Stomach smooth muscle (tissue), 2 donors: ENCODE measurements around the gene TBR1.
A peak's percentile ranks its signal among the peaks of the same experiment; 100 is the strongest.

ENCODE experiments used
- H3K27ac ChIP-seq: one replicate; pipeline ENCODE4 v1.7.0; 2013; ENCODE audit warnings: mild to moderate bottlenecking, low read length, inconsistent platforms
- H3K27me3 ChIP-seq, 2 donors: one replicate each; pipeline ENCODE4 v1.7.0; 2013; ENCODE audit warnings: low read length in 2 of 2; ENCODE audit not compliant: insufficient read depth in 2 of 2, control insufficient read depth in 1 of 2
- H3K36me3 ChIP-seq, 2 donors: one replicate each; pipeline ENCODE4 v1.7.0; 2013; ENCODE audit warnings: low read length in 2 of 2; ENCODE audit not compliant: control insufficient read depth in 2 of 2, insufficient read depth in 2 of 2
- H3K4me1 ChIP-seq: one replicate; pipeline ENCODE4 v1.7.0; 2013; ENCODE audit warnings: low read length; ENCODE audit not compliant: control insufficient read depth, insufficient read depth
- H3K4me3 ChIP-seq, 2 donors: one replicate each; pipeline ENCODE4 v1.7.0; 2013; ENCODE audit warnings: low read length in 2 of 2
- H3K9ac ChIP-seq, 2 donors: one replicate each; pipeline ENCODE4 v1.7.0; 2013; ENCODE audit warnings: low read length in 2 of 2, mild to moderate bottlenecking in 1 of 2
- H3K9me3 ChIP-seq, 2 donors: one replicate each; pipeline ENCODE4 v1.7.0; 2013; ENCODE audit warnings: low read length in 2 of 2; ENCODE audit not compliant: control insufficient read depth in 2 of 2
- donor health status: healthy.
- donor health status: Pancreatic carcinoma.

TBR1 gene

DNA sequence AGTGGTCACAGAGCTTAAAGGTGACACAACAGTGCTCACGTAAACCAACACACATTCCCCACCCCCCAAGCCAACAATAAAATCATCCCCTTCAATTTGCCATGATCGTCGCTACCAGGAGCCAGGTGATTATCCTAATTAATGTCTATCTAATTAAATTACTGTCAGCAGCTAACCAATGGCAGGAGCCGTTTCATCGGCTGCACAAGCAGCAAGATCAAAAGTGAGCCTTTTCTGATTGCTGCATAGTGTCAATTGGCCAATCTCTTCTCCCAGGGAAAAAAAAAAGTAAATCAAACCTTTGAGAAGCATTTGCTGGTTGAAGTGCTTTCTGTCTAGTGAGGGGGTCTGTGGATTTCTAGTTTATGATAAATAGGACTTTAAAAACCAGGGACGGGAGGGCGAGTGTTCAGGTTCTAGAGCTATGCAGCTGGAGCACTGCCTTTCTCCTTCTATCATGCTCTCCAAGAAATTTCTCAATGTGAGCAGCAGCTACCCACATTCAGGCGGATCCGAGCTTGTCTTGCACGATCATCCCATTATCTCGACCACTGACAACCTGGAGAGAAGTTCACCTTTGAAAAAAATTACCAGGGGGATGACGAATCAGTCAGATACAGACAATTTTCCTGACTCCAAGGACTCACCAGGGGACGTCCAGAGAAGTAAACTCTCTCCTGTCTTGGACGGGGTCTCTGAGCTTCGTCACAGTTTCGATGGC lies at the start of gene TBR1:
TBR1 (plus strand) TSS at position 311 of the 721 bp plus-strand sequence; CDS start at position 425, 114 bp downstream.
- Histone ChIP-seq H3K4me3 (peak within 1 kb of the TSS; percentile 18 to 71), H3K27ac (no peak within 1 kb of the TSS), H3K36me3 (no peaks in the 10 kb centered on the region), H3K9me3 (no peaks in the 10 kb centered on the region), H3K27me3 (peaks cover 54 to 73% of the 10 kb centered on the region in 2 donors), H3K4me1 (peaks cover 33% of the 10 kb centered on the region), H3K9ac (no peak within 1 kb of the TSS)

DNA sequence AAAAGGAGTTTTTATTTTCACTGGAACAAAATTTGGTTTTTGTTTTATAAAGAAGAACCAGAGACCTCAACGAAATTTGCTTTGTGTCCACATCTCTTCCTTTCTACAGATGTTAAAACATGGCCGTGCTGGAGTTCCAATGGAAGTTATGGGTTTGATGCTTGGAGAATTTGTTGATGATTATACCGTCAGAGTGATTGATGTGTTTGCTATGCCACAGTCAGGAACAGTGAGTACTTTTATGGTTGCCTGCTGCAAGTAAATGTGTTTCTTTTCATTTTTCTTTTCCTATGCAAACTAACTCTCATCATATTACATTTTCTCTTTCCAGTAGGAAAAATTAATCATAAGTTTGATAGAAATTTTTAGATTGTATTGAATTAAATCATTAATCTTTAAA lies 48.4 kb upstream of the TBR1 start:
- H3K4me1 ChIP-seq: no peaks in the 10 kb centered on the region

GRCh38 chr2:161369311-161369710 lies 46.8 kb upstream of the TBR1 start:
- no peaks in the 10 kb centered on the region for H3K27me3 ChIP-seq
- H3K4me3 ChIP-seq: no peak overlapping the region
- H3K27ac ChIP-seq: no peak overlapping the region
- no peaks in the 10 kb centered on the region for H3K9me3 ChIP-seq
- H3K9ac ChIP-seq: no peak overlapping the region
- H3K36me3 ChIP-seq: peaks cover 6 to 11% of the 10 kb centered on the region in 2 donors
- H3K4me1 ChIP-seq: no peaks in the 10 kb centered on the region

More for the DNA sequence above, 48.4 kb upstream of the TBR1 start:
- peaks cover 6 to 11% of the 10 kb centered on the region in 2 donors for H3K36me3 ChIP-seq
- H3K27ac ChIP-seq: no peak overlapping the region
- H3K9ac ChIP-seq: no peak overlapping the region
- H3K4me3 ChIP-seq: no peak overlapping the region
- peaks cover 0 to 3% of the 10 kb centered on the region in 2 donors for H3K9me3 ChIP-seq
- H3K27me3 ChIP-seq: no peaks in the 10 kb centered on the region

DNA sequence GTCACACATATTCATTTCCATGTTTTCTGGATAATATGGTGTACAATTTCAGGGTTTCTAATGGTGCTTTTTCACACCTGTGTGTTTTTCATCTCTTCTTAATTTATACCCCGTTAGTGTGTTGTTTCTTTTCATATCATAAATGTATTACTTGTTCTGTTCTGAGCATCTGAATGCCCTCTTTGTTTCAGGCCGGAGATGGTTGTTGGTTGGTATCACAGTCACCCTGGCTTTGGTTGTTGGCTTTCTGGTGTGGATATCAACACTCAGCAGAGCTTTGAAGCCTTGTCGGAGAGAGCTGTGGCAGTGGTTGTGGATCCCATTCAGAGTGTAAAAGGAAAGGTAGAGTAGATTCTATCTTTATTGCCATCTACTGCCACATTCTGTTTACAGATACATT lies 45.1 kb upstream of the TBR1 start:
- H3K9me3 ChIP-seq: no peaks in the 10 kb centered on the region
- no peaks in the 10 kb centered on the region for H3K27me3 ChIP-seq
- H3K4me3 ChIP-seq: no peak overlapping the region
- H3K9ac ChIP-seq: no peak overlapping the region
- no peak overlapping the region for H3K27ac ChIP-seq
- peaks cover 6 to 11% of the 10 kb centered on the region in 2 donors for H3K36me3 ChIP-seq
- no peaks in the 10 kb centered on the region for H3K4me1 ChIP-seq

DNA sequence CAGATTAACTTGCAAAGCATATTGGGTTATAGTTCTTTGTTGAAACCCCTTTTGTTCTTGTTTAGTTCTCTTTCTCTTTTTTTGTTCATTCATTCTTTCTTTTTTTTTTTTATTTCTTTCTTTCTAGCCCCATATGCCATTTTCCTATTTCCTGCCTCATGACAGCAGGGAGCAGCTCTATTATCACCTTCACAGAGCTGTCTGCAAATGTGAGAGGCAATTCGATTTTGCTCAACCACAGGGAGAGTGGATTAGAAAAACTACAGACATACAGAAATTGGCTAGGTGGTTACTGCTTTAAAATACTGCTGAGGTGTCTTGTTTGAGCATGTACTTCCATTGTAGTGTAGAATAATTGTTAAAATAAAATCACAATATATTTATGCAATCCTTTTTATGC lies 44.2 kb upstream of the TBR1 start:
- no peaks in the 10 kb centered on the region for H3K9me3 ChIP-seq
- H3K27ac ChIP-seq: no peak overlapping the region
- no peak overlapping the region for H3K9ac ChIP-seq
- H3K4me1 ChIP-seq: no peaks in the 10 kb centered on the region
- no peak overlapping the region for H3K4me3 ChIP-seq
- no peaks in the 10 kb centered on the region for H3K27me3 ChIP-seq
- peaks cover 6 to 11% of the 10 kb centered on the region in 2 donors for H3K36me3 ChIP-seq

DNA sequence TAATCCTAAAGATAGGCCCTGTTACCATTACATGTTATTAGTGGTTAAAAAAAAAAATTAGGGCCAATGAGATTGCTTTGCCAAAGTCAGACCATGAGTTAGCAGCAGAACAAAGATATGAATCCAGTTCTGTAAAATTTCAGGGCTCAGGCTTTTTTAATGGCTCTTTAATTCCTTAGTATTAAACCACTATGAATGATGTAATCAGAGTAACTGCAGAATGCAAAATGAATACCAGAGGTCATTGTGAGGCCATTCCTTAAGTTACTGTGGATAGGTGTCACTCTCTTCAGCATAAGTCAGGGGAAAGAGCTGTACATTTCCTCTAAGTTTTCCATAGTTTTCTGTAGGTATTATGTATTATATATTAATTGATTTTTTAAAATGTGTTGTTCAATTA lies 42.2 kb upstream of the TBR1 start:
- Histone ChIP-seq H3K9ac (no peak overlapping the region), H3K4me1 (no peaks in the 10 kb centered on the region), H3K9me3 (no peaks in the 10 kb centered on the region), H3K4me3 (no peak overlapping the region), H3K36me3 (peaks cover 6% of the 10 kb centered on the region in 2 donors), H3K27me3 (no peaks in the 10 kb centered on the region), H3K27ac (no peak overlapping the region)

GRCh38 chr2:161374446-161374845 lies 41.7 kb upstream of the TBR1 start:
- peaks cover 6% of the 10 kb centered on the region in 2 donors for H3K36me3 ChIP-seq
- H3K27me3 ChIP-seq: no peaks in the 10 kb centered on the region
- H3K4me1 ChIP-seq: no peaks in the 10 kb centered on the region
- no peak overlapping the region for H3K9ac ChIP-seq
- H3K4me3 ChIP-seq: no peak overlapping the region
- no peak overlapping the region for H3K27ac ChIP-seq
- H3K9me3 ChIP-seq: no peaks in the 10 kb centered on the region

GRCh38 chr2:161379740-161380139 lies 36.4 kb upstream of the TBR1 start:
- Histone ChIP-seq H3K36me3 (no peaks in the 10 kb centered on the region), H3K27me3 (no peaks in the 10 kb centered on the region), H3K27ac (no peak overlapping the region), H3K4me1 (no peaks in the 10 kb centered on the region), H3K9me3 (no peaks in the 10 kb centered on the region), H3K4me3 (no peak overlapping the region), H3K9ac (no peak overlapping the region)

DNA sequence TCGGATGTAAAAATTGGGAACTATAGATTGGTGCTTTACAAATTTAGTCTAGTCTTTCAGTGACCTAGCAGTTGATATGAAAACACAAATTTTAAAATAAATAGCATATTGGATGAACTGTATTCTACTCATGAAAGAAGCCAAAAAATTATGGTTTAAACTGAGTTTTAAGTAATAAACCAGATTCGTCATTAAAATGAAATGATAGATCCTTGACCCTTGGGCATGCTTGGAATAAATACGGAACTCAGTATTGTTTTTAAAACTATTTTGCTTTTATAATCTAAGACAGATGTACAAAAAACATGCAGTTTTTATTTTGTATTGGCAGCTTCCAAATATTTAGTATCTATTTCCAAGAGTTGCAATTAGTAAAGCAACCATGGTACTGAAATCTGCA lies 34.6 kb upstream of the TBR1 start:
- Histone ChIP-seq H3K27me3 (no peaks in the 10 kb centered on the region), H3K36me3 (peaks cover 0 to 5% of the 10 kb centered on the region in 2 donors), H3K4me3 (no peak overlapping the region), H3K9ac (no peak overlapping the region), H3K9me3 (no peaks in the 10 kb centered on the region), H3K27ac (no peak overlapping the region), H3K4me1 (no peaks in the 10 kb centered on the region)

GRCh38 chr2:161382747-161383146 lies 33.4 kb upstream of the TBR1 start:
- no peak overlapping the region for H3K27ac ChIP-seq
- H3K36me3 ChIP-seq: peaks cover 0 to 6% of the 10 kb centered on the region in 2 donors

GRCh38 chr2:161384864-161385263 lies 31.2 kb upstream of the TBR1 start:
- Histone ChIP-seq H3K36me3 (peaks cover 0 to 6% of the 10 kb centered on the region in 2 donors), H3K9ac (no peak overlapping the region), H3K9me3 (no peaks in the 10 kb centered on the region), H3K27me3 (no peaks in the 10 kb centered on the region), H3K4me1 (no peaks in the 10 kb centered on the region), H3K27ac (no peak overlapping the region), H3K4me3 (no peak overlapping the region)

More at GRCh38 chr2:161382747-161383146, 33.4 kb upstream of the TBR1 start:
- Histone ChIP-seq H3K9me3 (no peaks in the 10 kb centered on the region), H3K4me3 (no peak overlapping the region), H3K27me3 (no peaks in the 10 kb centered on the region), H3K4me1 (no peaks in the 10 kb centered on the region), H3K9ac (no peak overlapping the region)
